NCI-H1092 treated with DMSO at 0.1 percent for 48 hours (cell line): Measurements from ENCODE around the gene ST6GAL1.
"Not testable (repeated sequence)": the region's sequence is repeated elsewhere in the genome, so short reads cannot be mapped to it uniquely, and the experiment has no call there.

ENCODE experiments used
- DNase-seq: peaks from one replicate; lab custom pipeline; 2025; lab: John Stamatoyannopoulos, UW

The ST6GAL1 gene

GRCh38 chr3:187046033-187046432 lies 115.7 kb downstream of the ST6GAL1 start:
- DNase-seq, result no peak

- no peak for DNase-seq
Observed at GRCh38 chr3:187049462-187050101, 119.3 kb downstream of the ST6GAL1 start.

- DNase-seq, result no peak
Observed at GRCh38 chr3:187051066-187051465, 120.7 kb downstream of the ST6GAL1 start.

GRCh38 chr3:187051724-187052366 lies 121.5 kb downstream of the ST6GAL1 start:
- DNase-seq, result no peak

GRCh38 chr3:187052427-187052826 lies 122.1 kb downstream of the ST6GAL1 start:
- DNase-seq, result not testable (repeated sequence)

GRCh38 chr3:187054433-187054832 lies 124.1 kb downstream of the ST6GAL1 start:
- not testable (repeated sequence) for DNase-seq

- not testable (repeated sequence) for DNase-seq
Observed at GRCh38 chr3:187057803-187058202, 127.5 kb downstream of the ST6GAL1 start.

GRCh38 chr3:187061748-187062147 lies 131.4 kb downstream of the ST6GAL1 start:
- DNase-seq, result no peak

GRCh38 chr3:187062526-187063177 lies 132.3 kb downstream of the ST6GAL1 start:
- DNase-seq, result no peak

- no peak for DNase-seq
Observed at GRCh38 chr3:187063286-187064121, 133.2 kb downstream of the ST6GAL1 start.

GRCh38 chr3:187064210-187065115 lies 134.1 kb downstream of the ST6GAL1 start:
- no peak for DNase-seq

GRCh38 chr3:187066228-187066995 lies 136.1 kb downstream of the ST6GAL1 start:
- peak; percentile 12 for DNase-seq

GRCh38 chr3:187068787-187069186 lies 138.5 kb downstream of the ST6GAL1 start:
- no peak for DNase-seq

GRCh38 chr3:187069857-187070516 lies 139.7 kb downstream of the ST6GAL1 start:
- DNase-seq, result no peak

GRCh38 chr3:187072102-187072501 lies 141.8 kb downstream of the ST6GAL1 start:
- no peak for DNase-seq

GRCh38 chr3:187072511-187072910 lies 142.2 kb downstream of the ST6GAL1 start:
- DNase-seq, result no peak

GRCh38 chr3:187073581-187074098 lies 143.3 kb downstream of the ST6GAL1 start:
- no peak for DNase-seq

GRCh38 chr3:187074846-187075245 lies 144.5 kb downstream of the ST6GAL1 start:
- DNase-seq, result no peak

GRCh38 chr3:187076297-187076696 lies 146.0 kb downstream of the ST6GAL1 start:
- no peak for DNase-seq

- DNase-seq, result no peak
Observed at GRCh38 chr3:187077085-187077484, 146.8 kb downstream of the ST6GAL1 start.
